ENCODE results near the gene TRAF7. TPM values are rescaled to one million over a fixed set of nuclear protein-coding genes. Genes with fewer than 3 reads are reported as not detected.

Gene TRAF7
- total and polyA plus RNA-seq, 7 donors = 15.6 to 47.5 (median 38.6) TPM

- no peak for TF ChIP-seq CTCF (IDR thresholded peaks at IDR 0.05)
- ATAC-seq = no peak
- 1 to 2% (median 2%) methylated on average over 23 to 104 of the region's 129 CpGs for WGBS, 3 donors
Measured at GRCh38 chr16:2196162-2196980, 40.8 kb downstream of the TRAF7 start, which contains the start of gene CASKIN1. Gene CASKIN1, minus strand, starts transcription at chr16:2196605. Its CDS starts 173 bp downstream, at chr16:2196432.

DNA sequence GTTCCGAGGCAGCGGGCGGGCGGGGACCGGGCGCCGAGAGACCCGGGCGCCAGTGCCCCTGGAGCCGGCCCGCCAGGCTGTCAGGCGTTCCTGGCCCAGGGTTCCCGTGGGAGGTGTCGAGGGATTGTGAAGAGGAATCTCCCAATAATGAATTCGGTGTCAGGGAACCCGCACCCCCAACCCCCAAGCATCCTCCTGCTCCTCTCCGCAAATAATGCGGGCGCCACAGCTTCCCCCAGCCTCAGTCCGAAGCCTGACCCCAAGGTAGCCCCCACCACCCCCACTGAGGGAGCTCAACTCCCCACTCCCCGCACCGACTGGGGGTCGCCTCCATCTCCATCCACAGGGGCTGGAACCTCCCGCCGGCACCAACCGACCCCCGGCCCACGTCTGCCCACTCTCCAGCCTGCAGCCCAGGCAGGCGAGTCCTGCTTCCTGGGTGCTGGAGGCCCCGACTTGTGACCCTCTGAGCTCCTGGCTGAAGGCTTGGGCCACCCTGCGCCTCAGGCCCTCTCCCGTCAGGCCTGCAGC lies 41.5 kb downstream of the TRAF7 start:
- intact Hi-C loops (cut with DNase I) = no loop called here
- ATAC-seq = no peak
- Histone ChIP-seq H3K27ac (no peak overlapping the region), H3K4me3 (peak overlapping the region; percentile 47), H3K27me3 (ENCODE audit: insufficient read depth in 3 of 3, low read length in 2 of 3) (peaks cover 0 to 42% (median 20%) of the 10 kb centered on the region in 3 donors), H3K9me3 (no peaks in the 10 kb centered on the region), H3K4me1 (peaks cover 8% of the 10 kb centered on the region), H3K36me3 (ENCODE audit: insufficient read depth in 1 of 2, low read depth in 1 of 2) (no peaks in the 10 kb centered on the region)
- no peak for DNase-seq
- no peak for TF ChIP-seq CTCF (IDR thresholded peaks at IDR 0.05)
- whole genome bisulfite sequencing, 3 donors = 30 to 39% (median 31%) methylated on average over 26 to 32 of the region's 32 CpGs

More at GRCh38 chr16:2196162-2196980, 40.8 kb downstream of the TRAF7 start, which contains the start of gene CASKIN1:
- intact Hi-C loops (cut with DNase I) = no loop called here
- H3K27me3 ChIP-seq (ENCODE audit: insufficient read depth in 3 of 3, low read length in 2 of 3) = peaks cover 0 to 42% (median 20%) of the 10 kb centered on the region in 3 donors
- no peaks in the 10 kb centered on the region for H3K36me3 ChIP-seq (ENCODE audit: insufficient read depth in 1 of 2, low read depth in 1 of 2)
- no peaks in the 10 kb centered on the region for H3K9me3 ChIP-seq
- H3K4me3 ChIP-seq = peak within 1 kb of the TSS; percentile 55
- no peak for DNase-seq
- no peak within 1 kb of the TSS for H3K27ac ChIP-seq
- peaks cover 8% of the 10 kb centered on the region for H3K4me1 ChIP-seq

DNA sequence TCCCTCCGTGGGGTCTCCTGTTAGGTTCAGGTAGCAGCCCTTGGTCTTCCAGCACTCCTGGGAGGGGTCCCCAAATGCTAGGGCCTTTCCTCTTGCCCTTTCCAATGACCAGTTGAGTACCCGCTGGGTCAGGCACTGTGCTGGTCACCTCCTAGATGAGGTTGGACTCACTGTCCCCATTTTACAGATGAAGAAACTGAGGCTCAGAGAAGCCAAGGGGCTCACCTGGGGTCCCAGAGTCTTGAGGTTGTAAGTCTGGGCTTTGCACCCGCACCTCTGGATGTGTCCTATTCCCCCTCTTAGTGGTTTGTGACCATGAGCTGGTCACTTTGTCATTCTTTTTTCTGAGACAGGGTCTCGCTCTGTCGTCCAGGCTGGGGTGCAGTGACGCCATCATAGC lies 42.2 kb downstream of the TRAF7 start:
- Histone ChIP-seq H3K9me3 (no peaks in the 10 kb centered on the region), H3K27me3 (ENCODE audit: insufficient read depth in 3 of 3, low read length in 2 of 3) (peaks cover 0 to 42% (median 20%) of the 10 kb centered on the region in 3 donors), H3K36me3 (ENCODE audit: insufficient read depth in 1 of 2, low read depth in 1 of 2) (no peaks in the 10 kb centered on the region), H3K27ac (no peak overlapping the region), H3K4me3 (no peak overlapping the region), H3K4me1 (peaks cover 8% of the 10 kb centered on the region)
- intact Hi-C loops (cut with DNase I) = no loop called here
- WGBS, 3 donors = 83 to 87% (median 84%) methylated on average over 6 of the region's 6 CpGs
- ATAC-seq (no peak), DNase-seq (no peak)
- no peak for TF ChIP-seq CTCF (IDR thresholded peaks at IDR 0.05)

GRCh38 chr16:2198283-2198682 lies 42.7 kb downstream of the TRAF7 start:
- H3K27ac ChIP-seq = no peak overlapping the region
- TF ChIP-seq CTCF (IDR thresholded peaks at IDR 0.05) = no peak
- peaks cover 0 to 42% (median 20%) of the 10 kb centered on the region in 3 donors for H3K27me3 ChIP-seq (ENCODE audit: insufficient read depth in 3 of 3, low read length in 2 of 3)
- peaks cover 8% of the 10 kb centered on the region for H3K4me1 ChIP-seq
- no peak for ATAC-seq
- 67 to 76% (median 70%) methylated on average over 4 of the region's 4 CpGs for WGBS, 3 donors
- DNase-seq = no peak
- intact Hi-C loops (cut with DNase I) = no loop called here
- no peak overlapping the region for H3K4me3 ChIP-seq
- no peaks in the 10 kb centered on the region for H3K9me3 ChIP-seq
- no peaks in the 10 kb centered on the region for H3K36me3 ChIP-seq (ENCODE audit: insufficient read depth in 1 of 2, low read depth in 1 of 2)
